GM12878 (cell line): ENCODE measurements around the gene HDHD3. TPM values are rescaled to one million over a fixed set of nuclear protein-coding genes. Genes with fewer than 3 reads are reported as not detected.

ENCODE experiments used
- ATAC-seq: fragments of 200-7000 bp; cut with Tn5 transposase; 3 replicates; pipeline ENCODE4 v1.9.1; 2020; ENCODE audit warnings: mild to moderate bottlenecking, moderate library complexity
- BruUV-seq: library from RNA; stranded (reverse); fragments of 400-500 nt; replicated peaks from 2 replicates; lab custom pipeline; 2021; lab: Mats Ljungman, UMichigan
- CTCF ChIA-PET: fragments of 300-600 bp; sonication (Branson Sonifier 250); formaldehyde crosslinking; extraction: SDS; loops from one replicate; lab custom pipeline; 2021; ENCODE audit warnings: inconsistent platforms; lab: Yijun Ruan, JAX
- POLR2A ChIA-PET: fragments of 350-600 bp; formaldehyde crosslinking; extraction: SDS; loops from one replicate; lab custom pipeline; 2021; ENCODE audit warnings: inconsistent platforms; lab: Charles Lee
- RAD21 ChIA-PET: fragments of 300-600 bp; sonication (Branson Sonifier 250); formaldehyde crosslinking; loops from one replicate; lab custom pipeline; 2023; ENCODE audit warnings: antibody characterized with exemption; ENCODE audit not compliant: unreplicated experiment; lab: Charles Lee
- SMC1A ChIA-PET: fragments of 300-600 bp; sonication (Branson Sonifier 250); formaldehyde crosslinking; loops from one replicate; lab custom pipeline; 2023; ENCODE audit not compliant: unreplicated experiment, uncharacterized antibody; lab: Charles Lee
- DNase-seq: peaks from one replicate; pipeline ENCODE4 v3.0.0-alpha.2; 2011; ENCODE audit warnings: low read depth, low spot score
- FAIRE-seq: peaks from 3 replicates; lab custom pipeline; 2011; peaks lifted over from hg19 to GRCh38; lab: Jason Lieb, UNC
- H2AFZ ChIP-seq: 2 replicates; pipeline ENCODE4 v1.6.0; 2011; ENCODE audit warnings: low read depth, low read length, control low read depth; ENCODE audit not compliant: control insufficient read depth
- H3K27ac ChIP-seq: 2 replicates; pipeline ENCODE4 v1.5.1; 2011; ENCODE audit warnings: control low read depth; ENCODE audit not compliant: control insufficient read depth, insufficient read depth
- H3K27me3 ChIP-seq, 2 experiments: replicated peaks in 1 of 2; 2 replicates each; pipeline versions ENCODE4 v1.6.0 to v1.6.1; 2011; ENCODE audit warnings: low read length in 1 of 2; ENCODE audit not compliant: control insufficient read depth in 2 of 2, insufficient read depth in 2 of 2
- H3K36me3 ChIP-seq, 2 experiments: 2 replicates each; pipeline ENCODE4 v1.5.1; 2011; ENCODE audit warnings: low read length in 1 of 2; ENCODE audit not compliant: control insufficient read depth in 2 of 2, insufficient read depth in 2 of 2
- H3K4me1 ChIP-seq: 2 replicates; pipeline ENCODE4 v1.6.1; 2011; ENCODE audit warnings: mild to moderate bottlenecking, low read length, moderate library complexity, mixed read lengths; ENCODE audit not compliant: control insufficient read depth, insufficient read depth
- H3K4me2 ChIP-seq: 2 replicates; pipeline ENCODE4 v1.6.0; 2011; ENCODE audit warnings: control low read depth; ENCODE audit not compliant: control insufficient read depth, insufficient read depth
- H3K4me3 ChIP-seq: fragments of 200-600 bp; sonication (generic); 2 replicates; pipeline ENCODE4 v1.5.1; 2016
- H3K79me2 ChIP-seq: 2 replicates; pipeline ENCODE4 v1.6.0; 2011; ENCODE audit warnings: low read length; ENCODE audit not compliant: control insufficient read depth, insufficient read depth
- H3K9ac ChIP-seq: 2 replicates; pipeline ENCODE4 v1.8.0; 2011; ENCODE audit warnings: low read length, control low read depth, mixed read lengths; ENCODE audit not compliant: control insufficient read depth, insufficient read depth
- H3K9me3 ChIP-seq: replicated peaks from 3 replicates; pipeline ENCODE4 v1.5.1; 2011; ENCODE audit warnings: mild to moderate bottlenecking, low read length; ENCODE audit not compliant: control insufficient read depth, insufficient read depth
- H4K20me1 ChIP-seq: 2 replicates; pipeline ENCODE4 v1.6.0; 2011; ENCODE audit not compliant: control insufficient read depth, insufficient read depth
- CHD2 ChIP-seq: IDR thresholded peaks from 2 replicates; pipeline ENCODE4 v1.6.1; 2011; ENCODE audit warnings: low read depth, low read length, improper control_type of control experiment, borderline replicate concordance
- DPF2 ChIP-seq: fragments of 450-650 bp; IDR thresholded peaks from 2 replicates; pipeline ENCODE4 v1.6.1; 2017; ENCODE audit warnings: mild to moderate bottlenecking
- JUND ChIP-seq: IDR thresholded peaks from 2 replicates; pipeline ENCODE4 v1.6.1; 2012; ENCODE audit warnings: low read depth, mild to moderate bottlenecking, low read length, improper control_type of control experiment, moderate library complexity
- KLF5 ChIP-seq: fragments of 450-650 bp; IDR thresholded peaks from 2 replicates; pipeline ENCODE4 v1.6.1; 2014; ENCODE audit warnings: mild to moderate bottlenecking; ENCODE audit not compliant: partially characterized antibody
- MEF2B ChIP-seq: fragments of 450-650 bp; IDR thresholded peaks from 2 replicates; pipeline ENCODE4 v1.6.1; 2018; ENCODE audit warnings: mild to moderate bottlenecking, moderate library complexity; ENCODE audit not compliant: partially characterized antibody, poor library complexity, severe bottlenecking
- MTA2 ChIP-seq: fragments of 450-650 bp; IDR thresholded peaks from 2 replicates; pipeline ENCODE4 v1.6.1; 2016; ENCODE audit warnings: low read depth, mild to moderate bottlenecking, moderate library complexity
- MXI1 ChIP-seq: fragments of 150-350 bp; IDR thresholded peaks from 2 replicates; pipeline ENCODE4 v1.6.1; 2011; ENCODE audit warnings: low read depth, mild to moderate bottlenecking, inconsistent platforms, low read length, improper control_type of control experiment
- POLR2AphosphoS2 ChIP-seq: IDR thresholded peaks from 2 replicates; pipeline ENCODE4 v1.6.1; 2011; ENCODE audit warnings: low read depth, mild to moderate bottlenecking, low read length, improper control_type of control experiment, moderate library complexity
- RAD21 ChIP-seq: IDR thresholded peaks from 2 replicates; pipeline ENCODE4 v1.6.1; 2011; ENCODE audit warnings: mild to moderate bottlenecking, low read depth, low read length, moderate library complexity; ENCODE audit not compliant: insufficient read depth
- RAD51 ChIP-seq: fragments of 450-650 bp; IDR thresholded peaks from 2 replicates; pipeline ENCODE4 v1.6.1; 2016; ENCODE audit warnings: moderate library complexity, mild to moderate bottlenecking, inconsistent platforms
- STAT3 ChIP-seq: IDR thresholded peaks from 2 replicates; pipeline ENCODE4 v1.6.1; 2011; ENCODE audit warnings: low read depth, low read length, improper control_type of control experiment
- SUPT20H ChIP-seq: IDR thresholded peaks from 2 replicates; pipeline ENCODE4 v1.6.1; 2011; ENCODE audit warnings: low read depth, mild to moderate bottlenecking, low read length, moderate library complexity, borderline replicate concordance; ENCODE audit not compliant: control insufficient read depth
- TARDBP ChIP-seq: IDR thresholded peaks from 2 replicates; pipeline ENCODE4 v1.6.1; 2016; ENCODE audit warnings: borderline replicate concordance
- TCF12 ChIP-seq: IDR thresholded peaks from 2 replicates; pipeline ENCODE4 v1.6.1; 2011; ENCODE audit warnings: low read depth, mild to moderate bottlenecking, low read length
- ZNF217 ChIP-seq: fragments of 450-650 bp; IDR thresholded peaks from 2 replicates; pipeline ENCODE4 v1.6.1; 2017; ENCODE audit warnings: antibody characterized with exemption, mild to moderate bottlenecking
- ZNF274 ChIP-seq: IDR thresholded peaks from one replicate; pipeline ENCODE4 v1.8.0; 2011; ENCODE audit not compliant: insufficient read length, insufficient read depth
- WGBS: methylation state at CpG from one replicate; pipeline ENCODE4 v1.1.6; 2016; ENCODE audit warnings: low lambda C conversion rate; ENCODE audit not compliant: insufficient replicate concordance, insufficient coverage; ENCODE audit errors: missing lambda C conversion rate; 5-methylcytosine and 5-hydroxymethylcytosine counted together
- in situ Hi-C: fragments of 300-500 bp; cut with MboI; formaldehyde crosslinking; loops from 9 replicates; pipeline ENCODE4 v1.14.3; 2018; ENCODE audit warnings: mixed read lengths
- intact Hi-C: fragments of 100-400 bp; cut with micrococcal nuclease; formaldehyde crosslinking; loops from one replicate; pipeline ENCODE4 v1.14.2; 2022; ENCODE audit not compliant: unreplicated experiment
- polyA plus RNA-seq, 11 experiments: library from polyadenylated mRNA; depleted of rRNA in 4 of 11; unstranded in 6 of 11; stranded (reverse) in 5 of 11; fragments of >200 nt; fragmentation: Nextera tagmentation in 4 of 11; fragmentation: Illumina TruSeq in 1 of 11; extraction: Ambion mirVana in 4 of 11; extraction: Trizol in 1 of 11; gene quantifications; 1 replicate in 1 of 11; 2 replicates in 10 of 11; pipeline versions ENCODE4 v1.2.1 to v1.2.3, GENCODE V29; 2011 to 2016; ENCODE audit warnings: inconsistent platforms in 2 of 11, missing spikeins in 2 of 11, low read depth in 1 of 11
- total RNA-seq, 4 experiments: library from RNA; depleted of rRNA in 3 of 4; stranded (reverse); fragments of >200 nt in 3 of 4; fragmentation: Illumina TruSeq in 1 of 4; extraction: Trizol in 1 of 4; gene quantifications; 2 replicates each; pipeline versions ENCODE4 v1.2.1 to v1.2.3, GENCODE V29; 2013 to 2021
- TF ChIP-seq, protein P1 (sequence below): IDR thresholded peaks from 2 replicates; pipeline ENCODE4 v1.6.1; 2012; ENCODE audit warnings: mild to moderate bottlenecking, low read depth, low read length

HDHD3 gene
- total and polyA plus RNA-seq, 10 of the 15 experiments (the other 5 are each of a cell fraction or from before 2014, with no cell fraction given) = 1.3 to 29.4 (median 17.9) TPM

DNA sequence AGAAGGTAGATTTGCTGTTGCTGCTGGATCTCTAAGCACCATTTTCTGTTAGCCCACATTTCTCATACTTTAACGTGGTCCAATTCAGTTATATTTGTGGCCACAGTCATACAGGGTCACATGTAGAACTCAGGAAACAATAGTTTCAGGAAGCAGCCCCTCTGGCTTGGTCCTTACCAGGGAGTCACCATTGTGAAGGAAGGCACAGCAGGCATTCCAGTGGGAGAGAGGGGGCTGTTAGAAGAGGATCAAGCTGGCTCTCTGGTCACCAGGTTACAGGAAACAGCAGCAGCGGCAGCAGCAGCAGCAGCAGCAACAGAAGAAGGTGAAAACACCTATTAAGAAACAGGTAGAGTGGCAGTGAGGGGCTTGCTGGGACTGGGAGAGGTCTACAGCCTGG is 48.3 kb upstream of the HDHD3 start:
- SMC1A ChIA-PET = no interaction called here
- FAIRE-seq (no peak), DNase-seq (no peak), ATAC-seq (no peak)
- no peak overlapping the region for H2AFZ ChIP-seq
- WGBS = 0% methylated on average over 2 of the region's 2 CpGs
- H3K9me3 ChIP-seq = no peaks in the 10 kb centered on the region
- CTCF ChIA-PET = no interaction called here
- no peaks in the 10 kb centered on the region for H3K36me3 ChIP-seq
- no peak overlapping the region for H3K4me3 ChIP-seq
- H3K27me3 ChIP-seq = no peaks in the 10 kb centered on the region
- H3K4me2 ChIP-seq = no peak overlapping the region
- no peak overlapping the region for H3K9ac ChIP-seq
- RAD21 ChIA-PET = no interaction called here
- H3K79me2 ChIP-seq = no peaks in the 10 kb centered on the region
- H4K20me1 ChIP-seq = no peaks in the 10 kb centered on the region
- no peak overlapping the region for H3K27ac ChIP-seq
- H3K4me1 ChIP-seq = no peaks in the 10 kb centered on the region
- intact Hi-C loops (no loop called here), in situ Hi-C loops (no loop called here)
- BruUV-seq = no TSS peak
- POLR2A ChIA-PET = no interaction called here
- no peak for TF ChIP-seq ZNF274
- no peak for TF ChIP-seq ZNF217
- no peak for TF ChIP-seq TCF12
- no peak for TF ChIP-seq DPF2

GRCh38 chr9:113421726-113422125 is 44.9 kb upstream of the HDHD3 start:
- WGBS = 31% methylated on average over 3 of the region's 3 CpGs
- TF ChIP-seq SUPT20H (no peak), JUND (no peak), MTA2 (no peak), MXI1 (no peak), TARDBP (no peak), KLF5 (no peak), CHD2 (no peak), STAT3 (no peak), POLR2AphosphoS2 (no peak), RAD21 (no peak), RAD51 (no peak), MEF2B (no peak)
- TF ChIP-seq, protein P1, sequence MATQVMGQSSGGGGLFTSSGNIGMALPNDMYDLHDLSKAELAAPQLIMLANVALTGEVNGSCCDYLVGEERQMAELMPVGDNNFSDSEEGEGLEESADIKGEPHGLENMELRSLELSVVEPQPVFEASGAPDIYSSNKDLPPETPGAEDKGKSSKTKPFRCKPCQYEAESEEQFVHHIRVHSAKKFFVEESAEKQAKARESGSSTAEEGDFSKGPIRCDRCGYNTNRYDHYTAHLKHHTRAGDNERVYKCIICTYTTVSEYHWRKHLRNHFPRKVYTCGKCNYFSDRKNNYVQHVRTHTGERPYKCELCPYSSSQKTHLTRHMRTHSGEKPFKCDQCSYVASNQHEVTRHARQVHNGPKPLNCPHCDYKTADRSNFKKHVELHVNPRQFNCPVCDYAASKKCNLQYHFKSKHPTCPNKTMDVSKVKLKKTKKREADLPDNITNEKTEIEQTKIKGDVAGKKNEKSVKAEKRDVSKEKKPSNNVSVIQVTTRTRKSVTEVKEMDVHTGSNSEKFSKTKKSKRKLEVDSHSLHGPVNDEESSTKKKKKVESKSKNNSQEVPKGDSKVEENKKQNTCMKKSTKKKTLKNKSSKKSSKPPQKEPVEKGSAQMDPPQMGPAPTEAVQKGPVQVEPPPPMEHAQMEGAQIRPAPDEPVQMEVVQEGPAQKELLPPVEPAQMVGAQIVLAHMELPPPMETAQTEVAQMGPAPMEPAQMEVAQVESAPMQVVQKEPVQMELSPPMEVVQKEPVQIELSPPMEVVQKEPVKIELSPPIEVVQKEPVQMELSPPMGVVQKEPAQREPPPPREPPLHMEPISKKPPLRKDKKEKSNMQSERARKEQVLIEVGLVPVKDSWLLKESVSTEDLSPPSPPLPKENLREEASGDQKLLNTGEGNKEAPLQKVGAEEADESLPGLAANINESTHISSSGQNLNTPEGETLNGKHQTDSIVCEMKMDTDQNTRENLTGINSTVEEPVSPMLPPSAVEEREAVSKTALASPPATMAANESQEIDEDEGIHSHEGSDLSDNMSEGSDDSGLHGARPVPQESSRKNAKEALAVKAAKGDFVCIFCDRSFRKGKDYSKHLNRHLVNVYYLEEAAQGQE = no peak

More at GRCh38 chr9:113421726-113422125, 44.9 kb upstream of the HDHD3 start:
- peaks cover 2% of the 10 kb centered on the region; the same call in 1 of the 2 replicates for H3K4me1 ChIP-seq
- no peaks in the 10 kb centered on the region for H3K9me3 ChIP-seq
- ChIA-PET CTCF (interaction anchor here (1.1 kb wide), 1 partner anchor 12 kb away, joined by 8 read pairs; the partner anchor contains the start of genes C9orf43 and POLE3), RAD21 (no interaction called here), SMC1A (interaction anchor here (1.2 to 1.5 kb wide), 2 partner anchors 73 to 234 kb away, joined by 3 to 5 read pairs; no protein-coding TSS in a partner anchor), POLR2A (no interaction called here)
- no peaks in the 10 kb centered on the region for H3K27me3 ChIP-seq
- no peak overlapping the region for H3K4me3 ChIP-seq
- no peak overlapping the region for H3K9ac ChIP-seq
- ATAC-seq (no peak), FAIRE-seq (no peak), DNase-seq (no peak)
- in situ Hi-C loops = no loop called here
- H3K27ac ChIP-seq = no peak overlapping the region
- H4K20me1 ChIP-seq = no peaks in the 10 kb centered on the region
- H3K79me2 ChIP-seq = no peaks in the 10 kb centered on the region
- intact Hi-C loops = no loop called here
- H2AFZ ChIP-seq = no peak overlapping the region
- BruUV-seq = no TSS peak
- H3K4me2 ChIP-seq = no peak overlapping the region
- no peaks in the 10 kb centered on the region for H3K36me3 ChIP-seq
